Effector memory CD4-positive, alpha-beta T cell (primary cell): Measurements from ENCODE around the gene RNASE12.
A peak's percentile ranks its signal among the peaks of the same experiment; 100 is the strongest.
"Not testable (repeated sequence)": the region's sequence is repeated elsewhere in the genome, so short reads cannot be mapped to it uniquely, and the experiment has no call there.

Experiments used
- DNase-seq, 3 donors: peaks; one replicate each; pipeline ENCODE4 v3.0.0-alpha.2; 2020
- H3K27ac ChIP-seq: 2 replicates; pipeline ENCODE4 v1.7.0; 2013; ENCODE audit warnings: mild to moderate bottlenecking, low read length, moderate library complexity; ENCODE audit not compliant: insufficient read depth, poor library complexity, severe bottlenecking
- H3K27me3 ChIP-seq: replicated peaks from 2 replicates; pipeline ENCODE4 v1.7.0; 2013; ENCODE audit warnings: mild to moderate bottlenecking, low read length; ENCODE audit not compliant: insufficient read depth, control insufficient read depth, poor library complexity, severe bottlenecking
- H3K36me3 ChIP-seq: 2 replicates; pipeline ENCODE4 v1.7.0; 2013; ENCODE audit warnings: mild to moderate bottlenecking, low read length, moderate library complexity; ENCODE audit not compliant: control insufficient read depth, insufficient read depth
- H3K4me1 ChIP-seq: 2 replicates; pipeline ENCODE4 v1.7.0; 2013; ENCODE audit warnings: low read length, mild to moderate bottlenecking; ENCODE audit not compliant: control insufficient read depth, insufficient read depth, poor library complexity, severe bottlenecking
- H3K4me3 ChIP-seq: 2 replicates; pipeline ENCODE4 v1.7.0; 2013; ENCODE audit warnings: low read length, low read depth, mild to moderate bottlenecking; ENCODE audit not compliant: insufficient read depth, poor library complexity, severe bottlenecking
- H3K9me3 ChIP-seq: 2 replicates; pipeline ENCODE4 v1.7.0; 2013; ENCODE audit warnings: mild to moderate bottlenecking, low read length, moderate library complexity; ENCODE audit not compliant: control insufficient read depth

RNASE12 gene

GRCh38 chr14:20626274-20626673 is 35.1 kb upstream of the RNASE12 start:
- Histone ChIP-seq H3K4me3 (peak overlapping the region; percentile 15), H3K27me3 (no peaks in the 10 kb centered on the region), H3K36me3 (no peaks in the 10 kb centered on the region), H3K9me3 (no peaks in the 10 kb centered on the region), H3K27ac (no peak overlapping the region), H3K4me1 (peaks cover 17% of the 10 kb centered on the region)
- no peak for DNase-seq

GRCh38 chr14:20624495-20625070 is 33.4 kb upstream of the RNASE12 start:
- peaks cover 17% of the 10 kb centered on the region for H3K4me1 ChIP-seq
- DNase-seq = peak in 2 of 3 donors; percentile 16 to 38
- H3K27ac ChIP-seq = no peak overlapping the region

DNA sequence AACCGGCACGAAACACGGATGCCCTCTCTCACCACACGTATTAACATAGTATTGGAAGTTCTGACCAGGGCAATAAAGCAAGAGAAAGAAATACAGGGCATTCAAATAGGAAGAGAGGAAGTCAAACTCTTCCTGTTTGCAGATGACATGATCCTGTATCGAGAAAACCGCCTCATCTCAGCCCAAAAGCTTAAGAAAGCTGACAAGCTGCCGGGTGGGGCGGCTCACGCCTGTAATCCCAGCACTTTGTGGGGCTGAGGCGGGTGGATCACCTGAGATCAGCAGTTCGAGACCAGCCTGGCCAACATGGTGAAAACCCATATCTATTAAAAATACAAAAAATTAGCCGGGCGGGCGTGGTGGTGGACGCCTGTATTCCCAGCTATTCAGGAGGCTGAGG is 32.6 kb upstream of the RNASE12 start:
- H3K4me1 ChIP-seq = peaks cover 17% of the 10 kb centered on the region
- no peak overlapping the region for H3K27ac ChIP-seq
- no peak overlapping the region for H3K4me3 ChIP-seq
- no peaks in the 10 kb centered on the region for H3K36me3 ChIP-seq
- H3K9me3 ChIP-seq = no peaks in the 10 kb centered on the region
- no peaks in the 10 kb centered on the region for H3K27me3 ChIP-seq
- DNase-seq = no peak

More at GRCh38 chr14:20624495-20625070, 33.4 kb upstream of the RNASE12 start:
- no peaks in the 10 kb centered on the region for H3K27me3 ChIP-seq
- no peaks in the 10 kb centered on the region for H3K36me3 ChIP-seq
- H3K9me3 ChIP-seq = no peaks in the 10 kb centered on the region
- peak overlapping the region; percentile 15 for H3K4me3 ChIP-seq

- Histone ChIP-seq H3K27ac (no peak overlapping the region), H3K9me3 (no peaks in the 10 kb centered on the region), H3K4me3 (no peak overlapping the region), H3K4me1 (peaks cover 17% of the 10 kb centered on the region), H3K36me3 (no peaks in the 10 kb centered on the region), H3K27me3 (no peaks in the 10 kb centered on the region)
- DNase-seq = no peak
Measured at GRCh38 chr14:20622816-20623291, 31.7 kb upstream of the RNASE12 start.

DNA sequence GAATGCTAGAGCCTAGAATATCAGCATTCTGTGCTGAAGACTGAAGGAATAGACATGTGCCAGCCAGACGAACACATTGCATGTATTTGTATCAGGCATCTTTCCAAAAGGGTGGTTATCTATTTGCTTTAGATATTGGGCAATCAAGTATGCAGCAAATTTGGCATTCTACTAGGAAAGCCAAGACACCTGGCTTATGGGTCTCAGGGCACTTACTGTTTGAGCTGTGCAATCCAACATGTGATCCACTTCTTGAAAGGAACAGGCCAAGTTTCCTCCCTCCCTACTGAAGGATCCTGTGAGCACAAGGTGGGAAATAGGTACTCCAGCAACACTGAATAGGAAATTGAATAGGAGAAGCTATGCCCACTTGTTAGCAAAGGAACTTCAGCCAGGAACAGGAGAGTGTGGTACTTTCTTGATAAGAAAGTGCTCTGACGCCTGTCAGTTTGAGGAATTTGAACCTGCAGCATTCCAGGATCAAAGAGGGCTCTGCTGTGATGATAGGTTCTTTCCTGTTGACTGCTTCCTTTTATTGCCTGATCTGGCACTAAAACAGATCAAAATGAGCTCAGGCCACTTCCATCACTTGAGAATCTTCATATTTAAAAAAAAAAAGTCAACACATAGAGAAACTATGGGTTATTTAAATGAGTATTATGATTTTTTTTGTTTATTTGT is 29.8 kb upstream of the RNASE12 start:
- DNase-seq = no peak
- Histone ChIP-seq H3K27ac (no peak overlapping the region), H3K9me3 (no peaks in the 10 kb centered on the region), H3K4me1 (peaks cover 17% of the 10 kb centered on the region), H3K27me3 (no peaks in the 10 kb centered on the region), H3K4me3 (no peak overlapping the region), H3K36me3 (no peaks in the 10 kb centered on the region)

DNA sequence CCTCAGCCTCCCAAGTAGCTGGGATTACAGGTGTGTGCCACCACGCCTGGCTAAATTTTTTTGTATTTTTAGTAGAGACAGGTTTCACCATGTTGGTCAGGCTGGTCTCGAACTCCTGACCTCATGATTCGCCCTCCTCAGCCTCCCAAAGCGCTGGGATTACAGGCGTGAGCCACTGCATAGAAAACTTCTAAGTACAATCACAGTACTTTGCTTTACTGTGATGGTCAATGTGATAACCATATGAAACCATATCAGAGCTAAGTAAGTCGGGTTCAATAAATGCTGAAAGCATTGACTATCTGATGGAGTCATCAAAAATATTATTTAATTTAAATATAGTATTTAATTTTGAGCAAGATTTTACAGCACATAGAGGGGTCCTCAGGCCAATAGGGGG is 28.5 kb upstream of the RNASE12 start:
- H3K4me3 ChIP-seq, H3K27me3 ChIP-seq, DNase-seq, H3K9me3 ChIP-seq, H3K27ac ChIP-seq, H3K36me3 ChIP-seq: not testable (repeated sequence)
- H3K4me1 ChIP-seq = peaks cover 16% of the 10 kb centered on the region

- Histone ChIP-seq H3K27ac (no peak overlapping the region), H3K4me3 (no peak overlapping the region), H3K36me3 (no peaks in the 10 kb centered on the region), H3K27me3 (no peaks in the 10 kb centered on the region), H3K4me1 (peaks cover 12% of the 10 kb centered on the region), H3K9me3 (no peaks in the 10 kb centered on the region)
- no peak for DNase-seq
Measured at GRCh38 chr14:20618271-20618749, 27.1 kb upstream of the RNASE12 start.

- no peaks in the 10 kb centered on the region for H3K27me3 ChIP-seq
- no peak overlapping the region for H3K27ac ChIP-seq
- H3K4me3 ChIP-seq = no peak overlapping the region
- no peaks in the 10 kb centered on the region for H3K9me3 ChIP-seq
- H3K36me3 ChIP-seq = no peaks in the 10 kb centered on the region
- no peak for DNase-seq
- peaks cover 7% of the 10 kb centered on the region for H3K4me1 ChIP-seq
Measured at GRCh38 chr14:20617138-20618003, 26.2 kb upstream of the RNASE12 start.

- no peak overlapping the region for H3K4me3 ChIP-seq
- H3K4me1 ChIP-seq = peaks cover 10% of the 10 kb centered on the region
- no peaks in the 10 kb centered on the region for H3K27me3 ChIP-seq
- H3K36me3 ChIP-seq = no peaks in the 10 kb centered on the region
- DNase-seq = no peak
- no peak overlapping the region for H3K27ac ChIP-seq
- no peaks in the 10 kb centered on the region for H3K9me3 ChIP-seq
Measured at GRCh38 chr14:20615996-20616395, 24.8 kb upstream of the RNASE12 start.
